ENCODE results near the gene BICD2.

Gene BICD2

DNA sequence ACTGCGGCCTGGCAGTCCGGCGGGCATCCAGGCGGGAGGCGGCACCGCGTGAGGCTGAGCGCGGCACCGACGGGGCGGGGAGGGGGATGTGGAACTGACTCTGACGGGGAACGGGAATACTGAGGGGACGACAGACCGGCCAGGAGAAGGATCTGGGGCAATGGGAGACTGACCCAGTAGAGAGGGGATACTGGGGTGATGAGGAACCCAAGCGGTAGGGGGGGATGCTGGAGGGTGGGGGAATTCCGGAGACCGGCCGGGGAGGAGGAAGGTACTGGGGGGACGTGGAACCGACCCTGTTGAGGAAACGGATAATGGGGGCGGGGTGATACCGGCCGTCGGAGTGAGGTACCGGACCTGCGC, 95.1 kb downstream of the BICD2 start:
- no peak for TF ChIP-seq ZFX (IDR thresholded peaks at IDR 0.05)
- TF ChIP-seq, protein P1, sequence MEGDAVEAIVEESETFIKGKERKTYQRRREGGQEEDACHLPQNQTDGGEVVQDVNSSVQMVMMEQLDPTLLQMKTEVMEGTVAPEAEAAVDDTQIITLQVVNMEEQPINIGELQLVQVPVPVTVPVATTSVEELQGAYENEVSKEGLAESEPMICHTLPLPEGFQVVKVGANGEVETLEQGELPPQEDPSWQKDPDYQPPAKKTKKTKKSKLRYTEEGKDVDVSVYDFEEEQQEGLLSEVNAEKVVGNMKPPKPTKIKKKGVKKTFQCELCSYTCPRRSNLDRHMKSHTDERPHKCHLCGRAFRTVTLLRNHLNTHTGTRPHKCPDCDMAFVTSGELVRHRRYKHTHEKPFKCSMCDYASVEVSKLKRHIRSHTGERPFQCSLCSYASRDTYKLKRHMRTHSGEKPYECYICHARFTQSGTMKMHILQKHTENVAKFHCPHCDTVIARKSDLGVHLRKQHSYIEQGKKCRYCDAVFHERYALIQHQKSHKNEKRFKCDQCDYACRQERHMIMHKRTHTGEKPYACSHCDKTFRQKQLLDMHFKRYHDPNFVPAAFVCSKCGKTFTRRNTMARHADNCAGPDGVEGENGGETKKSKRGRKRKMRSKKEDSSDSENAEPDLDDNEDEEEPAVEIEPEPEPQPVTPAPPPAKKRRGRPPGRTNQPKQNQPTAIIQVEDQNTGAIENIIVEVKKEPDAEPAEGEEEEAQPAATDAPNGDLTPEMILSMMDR (conservative IDR thresholded peaks at IDR 0.05) = no peak
- peak overlapping the region; percentile 84 for H3K27ac ChIP-seq

DNA sequence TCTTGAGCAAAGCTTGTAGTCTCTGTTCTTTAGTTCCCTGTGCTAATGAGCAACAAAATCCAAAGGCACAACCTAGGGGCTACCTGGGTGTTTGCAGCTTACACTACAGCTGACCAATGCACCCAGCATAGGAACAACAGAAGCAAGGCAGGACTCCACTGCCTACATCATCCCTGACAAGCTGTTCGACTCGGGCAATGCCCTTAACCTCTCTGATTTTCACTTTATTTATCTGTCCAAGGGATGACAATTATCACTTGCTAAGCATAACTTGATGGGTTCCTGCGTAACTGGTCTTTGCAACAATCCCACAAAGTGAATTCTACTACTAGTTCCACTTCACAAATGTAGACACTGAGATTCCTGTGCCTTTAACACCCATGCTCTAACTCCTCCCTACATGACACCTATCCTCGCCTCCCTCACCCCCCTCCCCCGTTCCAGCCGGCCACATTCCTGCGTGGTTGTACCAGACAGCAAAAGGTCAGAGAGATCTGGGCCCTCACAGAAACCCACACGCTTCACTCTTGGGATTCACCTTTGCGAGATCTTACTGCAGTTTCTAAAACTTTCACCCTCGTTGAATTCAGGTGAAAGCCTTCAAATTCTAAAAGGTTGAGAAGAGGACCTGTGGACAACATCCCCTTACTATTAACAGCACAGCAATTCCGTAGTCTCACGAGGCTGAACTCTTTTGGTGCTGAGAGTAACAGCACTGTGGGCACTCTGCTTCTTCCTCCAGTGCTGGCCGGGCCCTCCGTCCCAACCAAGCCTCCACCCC, 95.7 kb downstream of the BICD2 start:
- peak overlapping the region; percentile 84 for H3K27ac ChIP-seq

DNA sequence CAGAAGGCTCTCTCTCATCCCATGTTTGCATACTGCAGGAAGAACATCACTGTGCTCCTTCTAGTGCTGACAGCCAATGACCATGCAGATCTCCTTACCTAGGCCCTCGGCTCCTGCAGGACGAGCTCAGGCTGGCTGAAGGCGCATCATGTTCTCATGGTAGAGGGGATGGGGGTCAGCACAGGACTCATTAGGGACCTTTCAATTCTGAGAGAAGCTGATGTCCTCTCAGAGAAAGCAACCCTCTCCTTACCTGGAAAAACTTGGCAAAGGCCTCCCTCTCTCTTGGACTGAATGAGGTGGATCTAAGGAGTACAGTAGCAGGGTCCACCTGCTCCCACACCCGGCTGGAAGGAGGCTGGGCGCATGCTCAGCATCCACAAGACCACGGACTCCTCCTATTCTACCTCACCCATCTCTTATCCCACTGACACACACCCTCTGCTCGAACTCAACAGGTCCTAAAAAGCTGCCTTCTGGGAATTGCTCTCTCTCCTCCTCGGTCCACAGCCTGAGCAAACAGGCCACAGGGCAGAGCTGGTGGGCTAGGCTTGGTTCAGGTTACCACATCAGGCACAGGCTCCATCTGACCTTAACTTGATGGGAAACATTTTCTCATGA, 97.6 kb downstream of the BICD2 start:
- peak overlapping the region; percentile 70 for H3K27ac ChIP-seq
- TF ChIP-seq ZFX (IDR thresholded peaks at IDR 0.05) = no peak
- TF ChIP-seq, protein P1 (conservative IDR thresholded peaks at IDR 0.05) = no peak

More for the DNA sequence above, 95.7 kb downstream of the BICD2 start:
- TF ChIP-seq, protein P1 (conservative IDR thresholded peaks at IDR 0.05) = no peak
- TF ChIP-seq ZFX (IDR thresholded peaks at IDR 0.05) = peak; percentile 68; the same call in 1 of the 2 replicates

DNA sequence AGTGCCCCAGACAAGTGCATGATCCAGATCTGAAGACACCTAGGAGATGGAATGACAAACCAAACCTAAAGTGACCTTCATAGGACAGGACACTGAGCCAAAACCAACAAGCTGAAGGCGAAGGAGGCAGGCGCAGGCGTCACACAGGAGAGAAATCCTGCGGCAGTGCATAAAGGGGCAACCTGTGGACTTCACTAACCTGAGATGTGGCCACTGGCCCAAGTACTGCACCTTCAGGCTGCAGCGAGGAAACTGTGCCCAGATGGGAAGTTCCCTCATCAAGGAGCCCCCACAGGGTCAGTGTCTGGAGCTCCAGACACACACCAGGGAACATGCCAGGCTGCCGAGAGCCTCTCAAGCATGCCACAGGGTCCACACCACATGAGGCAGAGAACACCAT, 98.4 kb downstream of the BICD2 start:
- peak overlapping the region; percentile 70 for H3K27ac ChIP-seq
- TF ChIP-seq ZFX (IDR thresholded peaks at IDR 0.05) = no peak
- TF ChIP-seq, protein P1 (conservative IDR thresholded peaks at IDR 0.05) = no peak

DNA sequence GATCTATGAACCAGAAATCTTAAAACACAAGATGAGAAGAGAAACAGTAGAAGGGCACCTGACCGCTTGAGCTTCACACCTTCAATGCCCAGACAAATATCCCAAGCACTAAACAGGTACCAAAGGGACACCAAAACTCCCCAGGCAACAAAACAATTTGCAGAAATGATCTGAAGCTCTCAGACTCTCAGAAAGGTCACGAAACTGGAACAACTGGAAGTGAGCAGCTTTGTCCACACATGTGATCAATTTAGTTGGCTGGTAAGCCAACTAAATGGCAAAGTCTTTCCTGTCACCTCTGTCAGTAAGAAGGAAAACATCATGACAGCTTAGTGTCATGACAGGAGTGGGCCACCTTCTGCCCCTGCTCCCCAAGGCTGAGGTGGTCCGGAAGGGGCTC, 98.8 kb downstream of the BICD2 start:
- H3K27ac ChIP-seq = peak overlapping the region; percentile 70
- TF ChIP-seq, protein P1 (conservative IDR thresholded peaks at IDR 0.05) = no peak
- TF ChIP-seq ZFX (IDR thresholded peaks at IDR 0.05) = no peak

DNA sequence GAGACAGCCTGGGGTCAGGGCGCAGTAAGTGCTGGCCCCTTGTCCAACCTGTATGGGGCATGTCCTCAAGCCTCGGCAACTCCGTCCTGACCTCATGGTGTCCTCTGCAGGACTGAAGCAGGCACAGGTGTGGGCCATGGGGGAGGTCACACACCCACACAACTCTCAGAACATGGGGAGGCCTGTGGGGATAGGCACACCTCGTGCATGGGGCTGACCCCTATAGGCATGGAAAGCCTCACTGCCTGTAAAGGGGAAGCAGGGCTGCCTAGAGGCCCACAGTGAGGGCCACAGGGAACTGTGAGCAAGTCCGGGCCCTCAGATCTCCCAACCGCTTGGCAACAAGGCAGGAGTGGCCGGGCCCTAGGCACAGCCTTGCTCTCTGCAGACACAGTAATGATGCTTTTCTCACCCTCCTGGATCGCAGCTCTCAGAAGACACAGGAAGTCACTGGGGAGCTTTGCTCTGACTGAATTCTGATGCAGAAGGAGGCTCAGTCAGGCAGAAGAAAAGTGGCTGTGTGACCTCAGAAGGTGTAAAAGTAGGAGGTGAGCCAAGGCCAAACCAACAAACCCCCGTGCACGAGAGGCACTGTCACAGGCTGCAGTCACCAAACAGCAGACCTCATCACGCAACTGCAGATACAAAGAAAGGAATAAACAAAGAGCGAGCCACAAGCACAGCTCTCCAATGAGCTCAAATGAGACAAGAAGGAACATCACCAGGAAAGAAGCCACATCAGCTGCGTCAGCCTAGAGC, 100.1 kb downstream of the BICD2 start:
- TF ChIP-seq, protein P1 (conservative IDR thresholded peaks at IDR 0.05) = no peak
- TF ChIP-seq ZFX (IDR thresholded peaks at IDR 0.05) = no peak
- peak overlapping the region; percentile 0; the same call in 1 of the 2 replicates for H3K27ac ChIP-seq

DNA sequence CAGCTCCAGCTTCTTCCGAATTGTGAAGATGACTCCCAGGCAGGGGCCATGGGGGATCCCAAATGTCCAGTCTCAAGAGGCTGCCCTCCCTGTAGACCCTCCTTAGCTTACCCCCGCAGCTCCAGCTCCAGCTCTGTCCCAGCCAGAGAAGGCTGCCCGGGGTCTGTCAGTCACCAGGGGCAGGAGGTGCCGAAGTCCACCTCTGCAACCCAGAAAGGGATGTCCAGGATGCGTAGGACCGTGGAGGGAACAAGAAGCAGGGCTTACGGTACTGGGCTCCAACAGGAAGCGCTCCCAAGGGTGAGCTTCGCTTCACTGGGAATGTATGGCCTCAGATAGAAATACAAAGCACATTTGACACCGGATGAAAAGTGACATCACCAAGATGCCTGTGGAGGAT, 100.7 kb downstream of the BICD2 start:
- no peak overlapping the region for H3K27ac ChIP-seq
- TF ChIP-seq, protein P1 (conservative IDR thresholded peaks at IDR 0.05) = no peak
- TF ChIP-seq ZFX (IDR thresholded peaks at IDR 0.05) = no peak

Data from C4-2B (cell line).